GM12875 (cell line): ENCODE data around the gene TMPRSS13.

Experiments
- H3K4me3 ChIP-seq: one replicate; pipeline ENCODE4 v1.5.1; 2011; ENCODE audit warnings: low read depth, low read length, control low read depth
- CTCF ChIP-seq: IDR thresholded peaks from 2 replicates; pipeline ENCODE4 v1.5.1; 2011; ENCODE audit warnings: low read depth, mild to moderate bottlenecking, control low read depth, inconsistent platforms, low read length, moderate library complexity, borderline replicate concordance; ENCODE audit not compliant: insufficient read depth

TMPRSS13 gene

GRCh38 chr11:117906710-117907109 lies 22.5 kb downstream of the TMPRSS13 start:
- no peak for TF ChIP-seq CTCF

GRCh38 chr11:117906126-117906525 lies 23.1 kb downstream of the TMPRSS13 start:
- H3K4me3 ChIP-seq, result no peak overlapping the region
- TF ChIP-seq CTCF, result no peak

More at GRCh38 chr11:117906710-117907109, 22.5 kb downstream of the TMPRSS13 start:
- H3K4me3 ChIP-seq, result no peak overlapping the region

- no peak for TF ChIP-seq CTCF
- H3K4me3 ChIP-seq, result no peak overlapping the region
Measured at GRCh38 chr11:117905524-117905923, 23.7 kb downstream of the TMPRSS13 start.

GRCh38 chr11:117903505-117904382 lies 25.5 kb downstream of the TMPRSS13 start:
- no peak for TF ChIP-seq CTCF
- H3K4me3 ChIP-seq, result no peak overlapping the region

- TF ChIP-seq CTCF, result no peak
- no peak overlapping the region for H3K4me3 ChIP-seq
Measured at GRCh38 chr11:117902001-117902845, 27.0 kb downstream of the TMPRSS13 start.

GRCh38 chr11:117901601-117902000 lies 27.6 kb downstream of the TMPRSS13 start:
- TF ChIP-seq CTCF, result no peak

More at GRCh38 chr11:117901601-117902000, 27.6 kb downstream of the TMPRSS13 start:
- H3K4me3 ChIP-seq, result no peak overlapping the region
